A673 (cell line): Measurements from ENCODE around the gene MYLK4.

ENCODE experiments used
- EZH2 ChIP-seq: fragments of 200-600 bp; sonication (generic); IDR thresholded peaks from 2 replicates; pipeline ENCODE4 v1.6.1; 2017; ENCODE audit warnings: borderline replicate concordance, low read depth, mild to moderate bottlenecking, mixed read lengths, antibody characterized with exemption, low read length; ENCODE audit not compliant: poor library complexity, severe bottlenecking
- TF ChIP-seq, protein P1 (sequence below): fragments of 300-800, 200-600 bp; sonication (generic); conservative IDR thresholded peaks from 2 replicates; pipeline ENCODE4 v1.5.1; 2017; ENCODE audit warnings: low read depth, mild to moderate bottlenecking, antibody characterized with exemption, low read length, moderate library complexity, mixed read lengths

DNA sequence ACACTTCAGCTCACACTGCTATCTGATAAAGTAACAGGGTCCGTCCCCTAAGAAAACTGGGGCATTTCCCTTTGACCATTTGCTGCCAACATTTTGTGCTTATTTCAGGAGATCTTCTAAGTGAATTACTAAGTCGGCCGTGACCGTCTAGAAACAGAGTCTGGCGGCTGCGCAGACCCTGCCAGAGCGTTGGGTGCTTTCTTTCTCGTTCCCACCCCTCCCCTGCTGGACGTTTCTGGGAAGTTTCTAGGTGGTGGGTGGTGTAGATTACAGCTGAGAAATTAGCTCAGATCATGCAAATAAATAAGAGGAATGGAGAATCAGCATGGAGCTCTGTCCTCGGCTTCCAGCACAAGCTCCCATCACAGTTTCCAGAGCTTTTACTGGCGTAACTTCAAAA is 128.1 kb downstream of the MYLK4 start:
- TF ChIP-seq, protein P1, sequence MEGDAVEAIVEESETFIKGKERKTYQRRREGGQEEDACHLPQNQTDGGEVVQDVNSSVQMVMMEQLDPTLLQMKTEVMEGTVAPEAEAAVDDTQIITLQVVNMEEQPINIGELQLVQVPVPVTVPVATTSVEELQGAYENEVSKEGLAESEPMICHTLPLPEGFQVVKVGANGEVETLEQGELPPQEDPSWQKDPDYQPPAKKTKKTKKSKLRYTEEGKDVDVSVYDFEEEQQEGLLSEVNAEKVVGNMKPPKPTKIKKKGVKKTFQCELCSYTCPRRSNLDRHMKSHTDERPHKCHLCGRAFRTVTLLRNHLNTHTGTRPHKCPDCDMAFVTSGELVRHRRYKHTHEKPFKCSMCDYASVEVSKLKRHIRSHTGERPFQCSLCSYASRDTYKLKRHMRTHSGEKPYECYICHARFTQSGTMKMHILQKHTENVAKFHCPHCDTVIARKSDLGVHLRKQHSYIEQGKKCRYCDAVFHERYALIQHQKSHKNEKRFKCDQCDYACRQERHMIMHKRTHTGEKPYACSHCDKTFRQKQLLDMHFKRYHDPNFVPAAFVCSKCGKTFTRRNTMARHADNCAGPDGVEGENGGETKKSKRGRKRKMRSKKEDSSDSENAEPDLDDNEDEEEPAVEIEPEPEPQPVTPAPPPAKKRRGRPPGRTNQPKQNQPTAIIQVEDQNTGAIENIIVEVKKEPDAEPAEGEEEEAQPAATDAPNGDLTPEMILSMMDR = no peak
- TF ChIP-seq EZH2 = no peak
